Transverse colon (tissue), 4 donors: ENCODE results near the gene C1QTNF12.

Experiments
- CTCF ChIP-seq, 5 experiments: fragments of 200-600 bp in 3 of 5; fragments of 450-650 bp in 2 of 5; sonication (generic) in 3 of 5; IDR thresholded peaks; 1 replicate in 2 of 5; 2 replicates in 3 of 5; pipeline ENCODE4 v1.5.1; 2016 to 2017; ENCODE audit warnings: antibody characterized with exemption in 5 of 5, inconsistent platforms in 3 of 5, mild to moderate bottlenecking in 2 of 5, moderate library complexity in 1 of 5
- POLR2A ChIP-seq: fragments of 450-650 bp; IDR thresholded peaks from one replicate; pipeline ENCODE4 v1.6.1; 2016; ENCODE audit warnings: antibody characterized with exemption, mild to moderate bottlenecking, moderate library complexity
- POLR2AphosphoS5 ChIP-seq, 3 donors: sonication (generic); formaldehyde crosslinking; IDR thresholded peaks; one replicate each; pipeline ENCODE4 v1.6.1; 2016; ENCODE audit warnings: antibody characterized with exemption in 3 of 3

- TF ChIP-seq POLR2A, result no peak
- TF ChIP-seq CTCF (IDR thresholded peaks at IDR 0.05), result no peak
- no peak for TF ChIP-seq POLR2AphosphoS5 (IDR thresholded peaks at IDR 0.05)
Measured at GRCh38 chr1:1270813-1271212, 24.3 kb upstream of the C1QTNF12 start.
